VCaP (cell line): ENCODE data around the gene ARRDC2.
A peak's percentile ranks its signal among the peaks of the same experiment; 100 is the strongest.

Experiments used
- H3K27ac ChIP-seq: fragments of 450-650 bp; 2 replicates; pipeline ENCODE4 v1.5.1; 2017
- CTCF ChIP-seq: fragments of 450-650 bp; conservative IDR thresholded peaks from 2 replicates; pipeline ENCODE4 v1.5.1; 2017; ENCODE audit warnings: mild to moderate bottlenecking, moderate library complexity

The ARRDC2 gene

GRCh38 chr19:18044825-18045304, 36.9 kb downstream of the ARRDC2 start:
- no peak for TF ChIP-seq CTCF
- peak overlapping the region; percentile 49; the same call in 1 of the 2 replicates for H3K27ac ChIP-seq

GRCh38 chr19:18045307-18046050, 37.5 kb downstream of the ARRDC2 start:
- peak overlapping the region; percentile 49; the same call in 1 of the 2 replicates for H3K27ac ChIP-seq
- TF ChIP-seq CTCF: no peak

- TF ChIP-seq CTCF: no peak
- no peak overlapping the region for H3K27ac ChIP-seq
Observed at GRCh38 chr19:18046059-18046718, 38.2 kb downstream of the ARRDC2 start.

GRCh38 chr19:18049385-18049784, 41.4 kb downstream of the ARRDC2 start:
- TF ChIP-seq CTCF: no peak
- H3K27ac ChIP-seq: no peak overlapping the region

- no peak for TF ChIP-seq CTCF
- no peak overlapping the region for H3K27ac ChIP-seq
Observed at GRCh38 chr19:18051887-18052286, 43.9 kb downstream of the ARRDC2 start.

GRCh38 chr19:18053576-18054219, 45.7 kb downstream of the ARRDC2 start:
- no peak overlapping the region for H3K27ac ChIP-seq
- TF ChIP-seq CTCF: no peak

GRCh38 chr19:18055967-18056366, 48.0 kb downstream of the ARRDC2 start:
- no peak overlapping the region for H3K27ac ChIP-seq
- no peak for TF ChIP-seq CTCF
